CD14-positive monocyte (primary cell): ENCODE data around the gene FCN2. TPM values are rescaled to one million over a fixed set of nuclear protein-coding genes. Genes with fewer than 3 reads are reported as not detected.

Experiments used
- DNase-seq, 3 donors: peaks; one replicate each; pipeline ENCODE4 v3.0.0-alpha.2; 2011 to 2022
- H2AFZ ChIP-seq: 2 replicates; pipeline ENCODE4 v1.6.0; 2012; ENCODE audit warnings: mild to moderate bottlenecking, low read depth, low read length, inconsistent platforms; ENCODE audit not compliant: insufficient read depth, poor library complexity, severe bottlenecking
- H3K27ac ChIP-seq, 2 donors: 1 replicate in 1 of 2; 2 replicates in 1 of 2; pipeline ENCODE4 v1.5.1; 2012 to 2013; ENCODE audit warnings: low read length in 2 of 2, control low read depth in 1 of 2, inconsistent platforms in 1 of 2, low read depth in 1 of 2, mild to moderate bottlenecking in 1 of 2
- H3K27me3 ChIP-seq, 2 donors: one replicate each; pipeline versions ENCODE4 v1.6.0 to v1.6.1; 2011 to 2013; ENCODE audit warnings: low read length in 2 of 2; ENCODE audit not compliant: control insufficient read depth in 2 of 2, insufficient read depth in 2 of 2
- H3K36me3 ChIP-seq, 2 donors: replicated peaks in 1 of 2; 1 replicate in 1 of 2; 2 replicates in 1 of 2; pipeline versions ENCODE4 v1.5.1 to v1.6.1; 2012 to 2013; ENCODE audit warnings: low read length in 2 of 2, control low read depth in 1 of 2, inconsistent platforms in 1 of 2, mild to moderate bottlenecking in 1 of 2; ENCODE audit not compliant: insufficient read depth in 2 of 2, control insufficient read depth in 1 of 2
- H3K4me1 ChIP-seq, 2 donors: 1 replicate in 1 of 2; 2 replicates in 1 of 2; pipeline versions ENCODE4 v1.5.1 to v1.6.1; 2012 to 2013; ENCODE audit warnings: low read length in 2 of 2, control low read depth in 1 of 2, inconsistent platforms in 1 of 2, mild to moderate bottlenecking in 1 of 2, moderate library complexity in 1 of 2; ENCODE audit not compliant: insufficient read depth in 2 of 2, control insufficient read depth in 1 of 2
- H3K4me2 ChIP-seq: replicated peaks from 2 replicates; pipeline ENCODE3; 2012; ENCODE audit warnings: low read length, moderate library complexity, mild to moderate bottlenecking; ENCODE audit not compliant: poor library complexity, severe bottlenecking; ENCODE audit errors: extremely low read depth
- H3K4me3 ChIP-seq, 3 experiments: fragments of 200-600 bp in 1 of 3; sonication (generic) in 1 of 3; replicated peaks in 1 of 3; 1 replicate in 2 of 3; 2 replicates in 1 of 3; pipeline ENCODE4 v1.5.1; 2011 to 2013; ENCODE audit warnings: low read length in 3 of 3, mild to moderate bottlenecking in 3 of 3, control low read depth in 2 of 3, low read depth in 2 of 3, inconsistent platforms in 1 of 3, moderate library complexity in 1 of 3
- H3K79me2 ChIP-seq: 2 replicates; pipeline ENCODE4 v1.6.0; 2012; ENCODE audit warnings: mild to moderate bottlenecking, control low read depth, inconsistent platforms, low read length, moderate library complexity; ENCODE audit not compliant: insufficient read depth
- H3K9ac ChIP-seq: 2 replicates; pipeline ENCODE4 v1.6.0; 2017; ENCODE audit warnings: low read length, mild to moderate bottlenecking; ENCODE audit not compliant: insufficient read depth, poor library complexity, severe bottlenecking
- H3K9me3 ChIP-seq, 2 donors: replicated peaks in 1 of 2; 1 replicate in 1 of 2; 2 replicates in 1 of 2; pipeline versions ENCODE4 v1.5.1 to v1.6.1; 2012 to 2013; ENCODE audit warnings: low read length in 2 of 2, control low read depth in 1 of 2; ENCODE audit not compliant: control insufficient read depth in 1 of 2, insufficient read depth in 1 of 2
- H4K20me1 ChIP-seq: 2 replicates; pipeline ENCODE4 v1.6.0; 2012; ENCODE audit warnings: mild to moderate bottlenecking, low read length, control low read depth, moderate library complexity; ENCODE audit not compliant: insufficient read depth
- H3K27ac Mint-ChIP-seq, 7 donors: one replicate each; pipeline ENCODE4 v1.8.0; 2020; ENCODE audit warnings: mild to moderate bottlenecking in 7 of 7, mixed read lengths in 7 of 7, moderate library complexity in 6 of 7, inconsistent platforms in 2 of 7
- H3K27me3 Mint-ChIP-seq, 3 donors: one replicate each; pipeline ENCODE4 v1.8.0; 2021 to 2022; ENCODE audit warnings: low read depth in 3 of 3, mild to moderate bottlenecking in 3 of 3, mixed read lengths in 3 of 3, moderate library complexity in 3 of 3, inconsistent platforms in 1 of 3
- H3K36me3 Mint-ChIP-seq, 2 donors: one replicate each; pipeline ENCODE4 v1.8.0; 2020; ENCODE audit warnings: mixed read lengths in 2 of 2, inconsistent platforms in 1 of 2, mild to moderate bottlenecking in 1 of 2
- H3K4me1 Mint-ChIP-seq: one replicate; pipeline ENCODE4 v1.8.0; 2020; ENCODE audit warnings: mild to moderate bottlenecking, mixed read lengths
- H3K4me3 Mint-ChIP-seq, 2 donors: one replicate each; pipeline ENCODE4 v1.8.0; 2020; ENCODE audit warnings: mild to moderate bottlenecking in 2 of 2, mixed read lengths in 2 of 2, moderate library complexity in 1 of 2
- H3K9me3 Mint-ChIP-seq, 7 donors: one replicate each; pipeline ENCODE4 v1.8.0; 2020 to 2022; ENCODE audit warnings: mixed read lengths in 7 of 7, mild to moderate bottlenecking in 6 of 7, moderate library complexity in 6 of 7, inconsistent platforms in 2 of 7
- CTCF ChIP-seq: fragments of 200-600 bp; IDR thresholded peaks from one replicate; pipeline ENCODE4 v1.8.0; 2022; ENCODE audit warnings: antibody characterized with exemption, mild to moderate bottlenecking
- WGBS: methylation state at CpG from one replicate; pipeline ENCODE4 v1.1.5; 2013; ENCODE audit warnings: missing lambda C conversion rate; ENCODE audit not compliant: insufficient coverage; 5-methylcytosine and 5-hydroxymethylcytosine counted together
- intact Hi-C, 2 donors: fragments of 100-400 bp; cut with micrococcal nuclease; formaldehyde crosslinking; loops; one replicate each; pipeline versions ENCODE4 v1.15.0 to v1.15.1; 2023
- polyA plus RNA-seq, 3 donors: library from polyadenylated mRNA; depleted of rRNA in 1 of 3; unstranded in 2 of 3; stranded (reverse) in 1 of 3; fragments of 300-500 nt in 2 of 3; fragments of >200 nt in 1 of 3; fragmentation: Illumina TruSeq in 2 of 3; gene quantifications; 1 replicate in 2 of 3; 2 replicates in 1 of 3; pipeline ENCODE4 v1.2.3, GENCODE V29; 2012 to 2021

FCN2 gene
- polyA plus RNA-seq, 3 donors: not detected

- Histone ChIP-seq H3K27ac (no peak overlapping the region), H3K79me2 (no peaks in the 10 kb centered on the region), H3K4me2 (no peak overlapping the region), H4K20me1 (no peaks in the 10 kb centered on the region), H3K36me3 (no peaks in the 10 kb centered on the region), H2AFZ (no peak overlapping the region), H3K9ac (no peak overlapping the region), H3K4me1 (peaks cover 5 to 13% of the 10 kb centered on the region in 2 donors), H3K27me3 (peaks cover 0 to 4% of the 10 kb centered on the region in 2 donors), H3K9me3 (peaks cover 5 to 7% of the 10 kb centered on the region in 2 donors), H3K4me3 (no peak overlapping the region)
- Mint-ChIP-seq H3K4me1 (peaks cover 10% of the 10 kb centered on the region), H3K4me3 (no peak overlapping the region), H3K9me3 (peaks cover 4 to 9% (median 7%) of the 10 kb centered on the region in 7 donors), H3K27me3 (peaks cover 5 to 26% (median 17%) of the 10 kb centered on the region in 3 donors), H3K27ac (no peak overlapping the region), H3K36me3 (no peaks in the 10 kb centered on the region)
- no peak for DNase-seq
- TF ChIP-seq CTCF: no peak
- WGBS: 100% methylated on average over 11 of the region's 13 CpGs
- intact Hi-C loops: no loop called here
Measured at GRCh38 chr9:134879664-134880483, 736 bp upstream of the FCN2 start.

- no peak overlapping the region for H3K4me3 Mint-ChIP-seq
- H3K27me3 Mint-ChIP-seq: peaks cover 8 to 24% (median 23%) of the 10 kb centered on the region in 3 donors
- no peak for DNase-seq
- no peak overlapping the region for H3K4me2 ChIP-seq
- intact Hi-C loops: no loop called here
- no peaks in the 10 kb centered on the region for H3K36me3 Mint-ChIP-seq
- H3K4me1 Mint-ChIP-seq: no peaks in the 10 kb centered on the region
- H3K4me3 ChIP-seq: no peak overlapping the region
- H3K27ac Mint-ChIP-seq: no peak overlapping the region
- no peaks in the 10 kb centered on the region for H3K79me2 ChIP-seq
- H3K27me3 ChIP-seq: peaks cover 0 to 4% of the 10 kb centered on the region in 2 donors
- H3K27ac ChIP-seq: no peak overlapping the region
- H3K9me3 ChIP-seq: no peaks in the 10 kb centered on the region
- TF ChIP-seq CTCF: no peak
- H3K36me3 ChIP-seq: no peaks in the 10 kb centered on the region
- no peaks in the 10 kb centered on the region for H4K20me1 ChIP-seq
- peaks cover 0 to 3% (median 0%) of the 10 kb centered on the region in 7 donors for H3K9me3 Mint-ChIP-seq
- no peak overlapping the region for H3K9ac ChIP-seq
- 94% methylated on average over 13 of the region's 13 CpGs for WGBS
- no peaks in the 10 kb centered on the region for H3K4me1 ChIP-seq
- H2AFZ ChIP-seq: no peak overlapping the region
Measured at GRCh38 chr9:134881313-134881670, 682 bp downstream of the FCN2 start.
